Right forelimb (tissue), 1 donor: ENCODE measurements around the gene WWOX.

Source experiments
- DNase-seq: peaks from one replicate; pipeline ENCODE4 v3.0.0-alpha.2; 2018

WWOX gene

GRCh38 chr16:78413651-78414050 lies 314.2 kb downstream of the WWOX start:
- DNase-seq: no peak

GRCh38 chr16:78415013-78415412 lies 315.6 kb downstream of the WWOX start:
- DNase-seq: no peak

GRCh38 chr16:78415669-78416068 lies 316.2 kb downstream of the WWOX start:
- no peak for DNase-seq

- DNase-seq: no peak
Observed at GRCh38 chr16:78416400-78416799, 316.9 kb downstream of the WWOX start.

- no peak for DNase-seq
Observed at GRCh38 chr16:78421181-78421708, 321.8 kb downstream of the WWOX start.

- DNase-seq: no peak
Observed at GRCh38 chr16:78425281-78425680, 325.8 kb downstream of the WWOX start.

- no peak for DNase-seq
Observed at GRCh38 chr16:78425891-78426510, 326.5 kb downstream of the WWOX start.

GRCh38 chr16:78428193-78428592 lies 328.7 kb downstream of the WWOX start:
- no peak for DNase-seq

GRCh38 chr16:78430281-78430680 lies 330.8 kb downstream of the WWOX start:
- DNase-seq: no peak

- DNase-seq: no peak
Observed at GRCh38 chr16:78431004-78431670, 331.7 kb downstream of the WWOX start.

GRCh38 chr16:78431701-78432100 lies 332.2 kb downstream of the WWOX start:
- no peak for DNase-seq

- DNase-seq: no peak
Observed at GRCh38 chr16:78432451-78432850, 333.0 kb downstream of the WWOX start.

- DNase-seq: no peak
Observed at GRCh38 chr16:78433116-78433515, 333.7 kb downstream of the WWOX start.

GRCh38 chr16:78434401-78434800 lies 334.9 kb downstream of the WWOX start:
- no peak for DNase-seq

- no peak for DNase-seq
Observed at GRCh38 chr16:78435260-78435659, 335.8 kb downstream of the WWOX start.

- no peak for DNase-seq
Observed at GRCh38 chr16:78436023-78436422, 336.6 kb downstream of the WWOX start.

GRCh38 chr16:78436846-78437245 lies 337.4 kb downstream of the WWOX start:
- no peak for DNase-seq

GRCh38 chr16:78437352-78437968 lies 338.0 kb downstream of the WWOX start:
- no peak for DNase-seq

GRCh38 chr16:78438219-78438618 lies 338.8 kb downstream of the WWOX start:
- DNase-seq: no peak

GRCh38 chr16:78438632-78439031 lies 339.2 kb downstream of the WWOX start:
- no peak for DNase-seq

- no peak for DNase-seq
Observed at GRCh38 chr16:78439646-78440045, 340.2 kb downstream of the WWOX start.

- DNase-seq: no peak
Observed at GRCh38 chr16:78441298-78441697, 341.8 kb downstream of the WWOX start.

GRCh38 chr16:78443542-78444364 lies 344.3 kb downstream of the WWOX start:
- no peak for DNase-seq
